B cell (primary cell): Measurements from ENCODE around the gene SH3RF3. TPM values are rescaled to one million over a fixed set of nuclear protein-coding genes. Genes with fewer than 3 reads are reported as not detected.

Experiments
- ATAC-seq: fragments of 200-7000 bp; cut with Tn5 transposase; one replicate; pipeline ENCODE4 v1.10.0; 2021; ENCODE audit warnings: low read depth, mild to moderate bottlenecking, moderate number of reproducible peaks, moderate library complexity
- CTCF ChIA-PET: fragments of 350-600 bp; sonication (Branson Sonifier 250); formaldehyde crosslinking; loops from one replicate; lab custom pipeline; 2021; ENCODE audit warnings: antibody characterized with exemption, inconsistent platforms; lab: Charles Lee
- POLR2A ChIA-PET: fragments of 350-600 bp; sonication (Branson Sonifier 250); formaldehyde crosslinking; loops from one replicate; lab custom pipeline; 2021; ENCODE audit warnings: antibody characterized with exemption; lab: Charles Lee
- DNase-seq: peaks from one replicate; pipeline ENCODE4 v3.0.0; 2013
- H2AFZ ChIP-seq: 2 replicates; pipeline ENCODE4 v1.6.1; 2012; ENCODE audit warnings: mild to moderate bottlenecking, low read depth, low read length; ENCODE audit not compliant: insufficient read depth, poor library complexity, severe bottlenecking
- H3K27ac ChIP-seq, 2 donors: 1 replicate in 1 of 2; 2 replicates in 1 of 2; pipeline ENCODE4 v1.5.1; 2012 to 2013; ENCODE audit warnings: low read length in 2 of 2, mild to moderate bottlenecking in 2 of 2, moderate library complexity in 1 of 2
- H3K27me3 ChIP-seq, 4 experiments: fragments of 200-600 bp in 1 of 4; sonication (generic) in 1 of 4; replicated peaks in 1 of 4; 1 replicate in 2 of 4; 2 replicates in 2 of 4; pipeline versions ENCODE4 v1.6.1 to v1.7.0; 2013 to 2016; ENCODE audit warnings: low read length in 3 of 4, mild to moderate bottlenecking in 2 of 4, mixed read lengths in 1 of 4, moderate library complexity in 1 of 4; ENCODE audit not compliant: insufficient read depth in 4 of 4, control insufficient read depth in 3 of 4; ENCODE audit errors: control extremely low read depth in 1 of 4
- H3K36me3 ChIP-seq, 2 experiments: replicated peaks in 1 of 2; 1 replicate in 1 of 2; 2 replicates in 1 of 2; pipeline versions ENCODE4 v1.6.1 to v1.7.1; 2013; ENCODE audit warnings: low read length in 1 of 2; ENCODE audit not compliant: insufficient read depth in 2 of 2, control insufficient read depth in 1 of 2; ENCODE audit errors: control extremely low read depth in 1 of 2, extremely low read depth in 1 of 2
- H3K4me1 ChIP-seq, 2 donors: fragments of 200-600 bp in 1 of 2; sonication (generic) in 1 of 2; 1 replicate in 1 of 2; 2 replicates in 1 of 2; pipeline versions ENCODE4 v1.5.1 to v1.6.1; 2013 to 2017; ENCODE audit warnings: low read length in 2 of 2; ENCODE audit not compliant: control insufficient read depth in 2 of 2, insufficient read depth in 2 of 2
- H3K4me2 ChIP-seq: replicated peaks from 2 replicates; pipeline ENCODE3; 2012; ENCODE audit warnings: mild to moderate bottlenecking, low read depth, low read length; ENCODE audit not compliant: poor library complexity, severe bottlenecking
- H3K4me3 ChIP-seq, 5 experiments: fragments of 200-600 bp in 1 of 5; sonication (generic) in 1 of 5; 1 replicate in 3 of 5; 2 replicates in 2 of 5; pipeline versions ENCODE4 v1.5.1 to v1.7.0; 2011 to 2016; ENCODE audit warnings: low read length in 4 of 5, mild to moderate bottlenecking in 4 of 5, low read depth in 2 of 5, control low read depth in 1 of 5, moderate library complexity in 1 of 5; ENCODE audit not compliant: insufficient read depth in 1 of 5; ENCODE audit errors: control extremely low read depth in 1 of 5, extremely low read depth in 1 of 5
- H3K79me2 ChIP-seq: fragments of 200-600 bp; sonication (generic); one replicate; pipeline ENCODE4 v1.6.0; 2016; ENCODE audit warnings: low read length; ENCODE audit not compliant: control insufficient read depth, insufficient read depth
- H3K9ac ChIP-seq: fragments of 200-600 bp; sonication (generic); 2 replicates; pipeline ENCODE4 v1.6.1; 2017; ENCODE audit warnings: mild to moderate bottlenecking, low read length, moderate library complexity
- H3K9me3 ChIP-seq, 3 donors: one replicate each; pipeline versions ENCODE4 v1.6.1 to v1.7.1; 2013; ENCODE audit warnings: low read length in 2 of 3; ENCODE audit not compliant: control insufficient read depth in 2 of 3, insufficient read depth in 1 of 3; ENCODE audit errors: control extremely low read depth in 1 of 3
- H4K20me1 ChIP-seq: 2 replicates; pipeline ENCODE4 v1.6.0; 2012; ENCODE audit warnings: mild to moderate bottlenecking, low read length; ENCODE audit not compliant: insufficient read depth, control insufficient read depth, poor library complexity, severe bottlenecking
- H3K27ac Mint-ChIP-seq: one replicate; pipeline ENCODE4 v1.8.0; 2021; ENCODE audit warnings: mixed read lengths
- H3K27me3 Mint-ChIP-seq: one replicate; pipeline ENCODE4 v1.8.0; 2021; ENCODE audit warnings: mixed read lengths
- H3K4me1 Mint-ChIP-seq: one replicate; pipeline ENCODE4 v1.8.0; 2021; ENCODE audit warnings: mixed read lengths
- H3K4me3 Mint-ChIP-seq: one replicate; pipeline ENCODE4 v1.8.0; 2021; ENCODE audit warnings: mixed read lengths
- H3K9me3 Mint-ChIP-seq: one replicate; pipeline ENCODE4 v1.8.0; 2022; ENCODE audit warnings: mixed read lengths; ENCODE audit not compliant: insufficient read depth
- CTCF ChIP-seq: fragments of 200-600 bp; IDR thresholded peaks from one replicate; pipeline ENCODE4 v1.8.0; 2022; ENCODE audit warnings: antibody characterized with exemption, mild to moderate bottlenecking
- EZH2 ChIP-seq: IDR thresholded peaks from 2 replicates; pipeline ENCODE4 v1.6.1; 2012; ENCODE audit warnings: borderline replicate concordance, low read depth, mild to moderate bottlenecking, moderate library complexity, low read length; ENCODE audit not compliant: insufficient read depth, poor library complexity, severe bottlenecking
- WGBS: methylation state at CpG from one replicate; pipeline ENCODE4 v1.1.5; 2013; ENCODE audit warnings: missing lambda C conversion rate; ENCODE audit not compliant: insufficient coverage; 5-methylcytosine and 5-hydroxymethylcytosine counted together
- intact Hi-C: fragments of 100-400 bp; cut with micrococcal nuclease; formaldehyde crosslinking; loops from one replicate; pipeline ENCODE4 v1.10.0; 2022
- polyA plus RNA-seq: library from polyadenylated mRNA; depleted of rRNA; stranded (reverse); fragments of >200 nt; gene quantifications from 2 replicates; pipeline ENCODE4 v1.2.3, GENCODE V29; 2012
- total RNA-seq, 2 donors: library from RNA; stranded (reverse); fragments of 120-200 nt in 1 of 2; gene quantifications; 1 replicate in 1 of 2; 2 replicates in 1 of 2; pipeline versions ENCODE4 v1.2.3 to v1.2.4, GENCODE V29; 2013 to 2022

SH3RF3 gene
- total and polyA plus RNA-seq, 2 donors (not counting 1 experiment from before 2014, with no cell fraction given): 0.07 to 1.2 TPM

DNA sequence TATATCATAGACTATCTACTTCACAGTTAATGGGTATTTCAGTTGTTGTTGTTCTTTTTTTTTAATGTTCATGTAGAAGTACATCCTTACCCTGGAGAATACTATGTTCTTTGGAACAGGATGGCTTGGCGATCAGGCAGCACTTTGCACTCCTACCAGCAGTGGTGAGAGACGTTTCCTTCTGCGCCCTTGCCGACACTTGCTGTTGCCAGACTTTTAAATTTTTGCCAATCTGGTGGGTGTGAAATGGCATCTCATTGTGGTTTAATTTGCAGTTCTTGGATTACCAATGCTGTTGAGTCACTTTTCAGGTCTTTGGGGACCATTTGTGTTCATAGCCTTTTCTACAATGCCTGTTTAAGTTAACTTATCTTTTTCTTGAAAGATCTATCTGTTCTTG lies 197.3 kb downstream of the SH3RF3 start:
- no peak for TF ChIP-seq CTCF
- no peak for TF ChIP-seq EZH2
- H3K4me2 ChIP-seq: no peak overlapping the region
- ATAC-seq (no peak), DNase-seq (no peak)
- no peak overlapping the region for H3K4me3 ChIP-seq
- Mint-ChIP-seq H3K4me3 (no peak overlapping the region), H3K9me3 (no peaks in the 10 kb centered on the region), H3K27ac (no peak overlapping the region), H3K4me1 (peaks cover 3% of the 10 kb centered on the region), H3K27me3 (no peaks in the 10 kb centered on the region)
- H2AFZ ChIP-seq: no peak overlapping the region
- no peaks in the 10 kb centered on the region for H3K9me3 ChIP-seq
- no peaks in the 10 kb centered on the region for H3K79me2 ChIP-seq
- no peaks in the 10 kb centered on the region for H3K27me3 ChIP-seq
- H3K27ac ChIP-seq: no peak overlapping the region
- H4K20me1 ChIP-seq: no peaks in the 10 kb centered on the region
- H3K36me3 ChIP-seq: no peaks in the 10 kb centered on the region
- 100% methylated on average over 3 of the region's 4 CpGs for WGBS
- H3K4me1 ChIP-seq: peaks cover 0 to 2% of the 10 kb centered on the region in 2 donors
- intact Hi-C loops: no loop called here
- ChIA-PET POLR2A (no interaction called here), CTCF (no interaction called here)
- no peak overlapping the region for H3K9ac ChIP-seq

DNA sequence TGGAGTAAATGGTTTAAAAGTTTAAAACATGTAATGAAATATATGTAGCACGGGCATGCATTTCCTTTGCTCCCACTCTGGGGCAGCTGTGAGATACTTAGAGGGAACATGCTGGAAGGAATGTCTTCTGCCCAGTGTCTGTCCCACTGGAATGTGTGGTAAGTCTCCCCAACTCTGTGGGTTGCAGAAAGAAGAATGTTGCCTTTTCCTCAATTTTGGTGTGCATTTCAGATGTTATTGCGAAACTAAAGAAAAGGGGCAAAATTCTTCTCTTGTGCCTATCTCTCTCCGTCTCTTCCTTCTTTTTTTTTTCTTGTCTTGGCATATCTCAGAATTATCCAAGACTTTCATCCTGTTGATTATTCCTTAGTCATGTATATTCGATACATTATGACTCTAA lies 201.1 kb downstream of the SH3RF3 start:
- H3K9ac ChIP-seq: no peak overlapping the region
- intact Hi-C loops: no loop called here
- H3K4me1 ChIP-seq: peaks cover 34 to 36% of the 10 kb centered on the region in 2 donors
- ChIA-PET POLR2A (no interaction called here), CTCF (no interaction called here)
- Mint-ChIP-seq H3K4me3 (no peak overlapping the region), H3K4me1 (peaks cover 36% of the 10 kb centered on the region), H3K9me3 (no peaks in the 10 kb centered on the region), H3K27ac (no peak overlapping the region), H3K27me3 (no peaks in the 10 kb centered on the region)
- 100% methylated on average over 3 of the region's 4 CpGs for WGBS
- no peaks in the 10 kb centered on the region for H3K36me3 ChIP-seq
- no peaks in the 10 kb centered on the region for H3K27me3 ChIP-seq
- ATAC-seq (no peak), DNase-seq (no peak)
- peaks cover 0 to 2% (median 0%) of the 10 kb centered on the region in 3 donors for H3K9me3 ChIP-seq
- H3K4me3 ChIP-seq: no peak overlapping the region
- no peaks in the 10 kb centered on the region for H3K79me2 ChIP-seq
- TF ChIP-seq EZH2: no peak
- TF ChIP-seq CTCF: no peak
- H4K20me1 ChIP-seq: no peaks in the 10 kb centered on the region
- H3K4me2 ChIP-seq: no peak overlapping the region
- H3K27ac ChIP-seq: no peak overlapping the region
- H2AFZ ChIP-seq: no peak overlapping the region
